Panc1 (cell line): ENCODE measurements around the gene CD2BP2. TPM values are rescaled to one million over a fixed set of nuclear protein-coding genes. Genes with fewer than 3 reads are reported as not detected.

Experiments
- total RNA-seq: library from RNA; stranded (reverse); gene quantifications from one replicate; pipeline ENCODE4 v1.2.1, GENCODE V29; 2021; ENCODE audit not compliant: unreplicated experiment

The CD2BP2 gene
- total RNA-seq, 1 experiment from 2014 or later: 90.7 TPM

Other genes starting within 250 kb of the CD2BP2 start
- gene GDPD3, start 241.8 kb downstream of the CD2BP2 start, total RNA-seq: 2.5 TPM
- 47.1 TPM for gene MAPK3, start 232.1 kb downstream of the CD2BP2 start, total RNA-seq
- gene CORO1A, start 171.7 kb downstream of the CD2BP2 start, total RNA-seq: 3.7 TPM
- gene BOLA2B, start 161.6 kb downstream of the CD2BP2 start, total RNA-seq: 178 TPM
- 18.5 TPM for gene SLX1A, start 161.4 kb downstream of the CD2BP2 start, total RNA-seq
- gene SULT1A3, start 156.1 kb downstream of the CD2BP2 start, total RNA-seq: 16.8 TPM
- 19.8 TPM for gene NPIPB13, start 106.8 kb downstream of the CD2BP2 start, total RNA-seq
- 52.6 TPM for gene TBC1D10B, start 15.2 kb upstream of the CD2BP2 start, total RNA-seq
- not detected for gene MYL11, start 19.5 kb upstream of the CD2BP2 start, total RNA-seq
- gene SEPTIN1, start 27.3 kb upstream of the CD2BP2 start, total RNA-seq: 1.7 TPM
- 16.6 TPM for gene ZNF48, start 40.1 kb upstream of the CD2BP2 start, total RNA-seq
- 14.4 TPM for gene ZNF771, start 52.3 kb upstream of the CD2BP2 start, total RNA-seq
- 120 TPM for gene DCTPP1, start 74.7 kb upstream of the CD2BP2 start, total RNA-seq
- 68.5 TPM for gene SEPHS2, start 90.6 kb upstream of the CD2BP2 start, total RNA-seq
- 0.54 TPM for gene ITGAL, start 117.4 kb upstream of the CD2BP2 start, total RNA-seq
- gene ZNF768, start 171.3 kb upstream of the CD2BP2 start, total RNA-seq: 68.3 TPM
- 10.9 TPM for gene ZNF747, start 179.6 kb upstream of the CD2BP2 start, total RNA-seq
- 16.7 TPM for gene ZNF764, start 203.1 kb upstream of the CD2BP2 start, total RNA-seq
- 7.7 TPM for gene ZNF688, start 216.4 kb upstream of the CD2BP2 start, total RNA-seq
- 6.2 TPM for gene ZNF785, start 230.4 kb upstream of the CD2BP2 start, total RNA-seq